NCI-H2107 treated with DMSO at 0.1 percent for 48 hours (cell line): ENCODE data around the gene SLC12A6.
A peak's percentile ranks its signal among the peaks of the same experiment; 100 is the strongest.
"Not testable (repeated sequence)": the region's sequence is repeated elsewhere in the genome, so short reads cannot be mapped to it uniquely, and the experiment has no call there.

ENCODE experiments used
- DNase-seq: peaks from one replicate; lab custom pipeline; 2025; ENCODE audit not compliant: unreplicated experiment; lab: John Stamatoyannopoulos, UW

The SLC12A6 gene

GRCh38 chr15:34209421-34210282 lies 127.9 kb downstream of the SLC12A6 start, which contains the start of gene KATNBL1:
KATNBL1 (minus strand) TSS chr15:34210096; CDS start chr15:34163676, 46,420 bp downstream.
- DNase-seq: peak; percentile 49

- DNase-seq: no peak
Measured at GRCh38 chr15:34206011-34206410, 131.6 kb downstream of the SLC12A6 start.

- no peak for DNase-seq
Measured at GRCh38 chr15:34203936-34204335, 133.6 kb downstream of the SLC12A6 start.

GRCh38 chr15:34203305-34203704 lies 134.3 kb downstream of the SLC12A6 start:
- DNase-seq: no peak

- not testable (repeated sequence) for DNase-seq
Measured at GRCh38 chr15:34193272-34193671, 144.3 kb downstream of the SLC12A6 start.

GRCh38 chr15:34188711-34189110 lies 148.9 kb downstream of the SLC12A6 start:
- no peak for DNase-seq

GRCh38 chr15:34185666-34186065 lies 151.9 kb downstream of the SLC12A6 start:
- no peak for DNase-seq

GRCh38 chr15:34182942-34183341 lies 154.6 kb downstream of the SLC12A6 start:
- DNase-seq: no peak
